Heart left ventricle (tissue), 13 donors: Measurements from ENCODE around the gene CLDN24.

Experiments used
- POLR2A ChIP-seq, 2 donors: fragments of 450-650 bp; IDR thresholded peaks; one replicate each; pipeline ENCODE4 v1.6.1; 2017; ENCODE audit warnings: antibody characterized with exemption in 2 of 2, mild to moderate bottlenecking in 2 of 2, moderate library complexity in 2 of 2
- TF ChIP-seq, protein P1 (sequence below), 12 donors: fragments of 200-600 bp; sonication (generic) in 4 of 12; IDR thresholded peaks; one replicate each; pipeline versions ENCODE4 v1.5.0 to v1.8.0; 2018 to 2022; ENCODE audit warnings: antibody characterized with exemption in 12 of 12, mild to moderate bottlenecking in 5 of 12
- donor health status: ischemic (EF 13 %, LVEDD 7.1; RV severe dilation, severe dysfunction).
- donor health status: DM: no; HTN: yes; CAD: no.
- donor health status: DM: no; HTN: no; CAD: no.
- donor health status: ischemic (EF 25% LVEDD 6.9; RV normal size, moderate dysfunction).
- donor health status: ischemic (EF 25% LVEDD 5.7; RV mildly dilated, moderate dysfunction).
- donor health status: ischemic (EF 35%, LVEDD 5.7; RV mildly dilated, moderate dysfunction).
- donor health status: nonischemic (EF 11% LVEDD 7.7; RV severe dilation, severe dysfunction).
- donor health status: DM: yes; HTN: yes; CAD: no.
- donor health status: PGD.
- donor health status: ischemic (EF 29% LVEDD 5.4; RV normal size, mild dysfunction).
- donor health status: nonischemic (EF 23%, LVEDD 6.1; RV moderate dilation, normal function).

DNA sequence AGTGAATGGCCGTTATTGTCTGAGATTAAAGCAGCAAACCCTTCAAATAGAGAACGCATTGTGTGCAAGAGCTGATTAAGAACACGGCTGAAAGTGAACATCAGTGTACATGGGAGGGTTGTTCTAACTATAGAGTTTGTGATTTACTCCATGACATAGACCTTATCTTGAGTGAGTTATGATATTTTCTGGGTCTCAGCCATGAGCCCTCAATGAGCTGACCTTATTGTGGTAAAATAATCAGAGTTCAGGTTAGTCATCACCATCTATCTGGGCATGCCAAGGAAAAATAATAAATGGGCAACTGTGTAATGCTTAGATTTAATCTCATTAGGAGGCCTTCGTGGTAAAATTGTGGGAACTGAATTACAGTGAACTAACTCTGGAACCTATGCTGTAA, 33.2 kb upstream of the CLDN24 start:
- no peak for TF ChIP-seq POLR2A (IDR thresholded peaks at IDR 0.05)
- TF ChIP-seq, protein P1, sequence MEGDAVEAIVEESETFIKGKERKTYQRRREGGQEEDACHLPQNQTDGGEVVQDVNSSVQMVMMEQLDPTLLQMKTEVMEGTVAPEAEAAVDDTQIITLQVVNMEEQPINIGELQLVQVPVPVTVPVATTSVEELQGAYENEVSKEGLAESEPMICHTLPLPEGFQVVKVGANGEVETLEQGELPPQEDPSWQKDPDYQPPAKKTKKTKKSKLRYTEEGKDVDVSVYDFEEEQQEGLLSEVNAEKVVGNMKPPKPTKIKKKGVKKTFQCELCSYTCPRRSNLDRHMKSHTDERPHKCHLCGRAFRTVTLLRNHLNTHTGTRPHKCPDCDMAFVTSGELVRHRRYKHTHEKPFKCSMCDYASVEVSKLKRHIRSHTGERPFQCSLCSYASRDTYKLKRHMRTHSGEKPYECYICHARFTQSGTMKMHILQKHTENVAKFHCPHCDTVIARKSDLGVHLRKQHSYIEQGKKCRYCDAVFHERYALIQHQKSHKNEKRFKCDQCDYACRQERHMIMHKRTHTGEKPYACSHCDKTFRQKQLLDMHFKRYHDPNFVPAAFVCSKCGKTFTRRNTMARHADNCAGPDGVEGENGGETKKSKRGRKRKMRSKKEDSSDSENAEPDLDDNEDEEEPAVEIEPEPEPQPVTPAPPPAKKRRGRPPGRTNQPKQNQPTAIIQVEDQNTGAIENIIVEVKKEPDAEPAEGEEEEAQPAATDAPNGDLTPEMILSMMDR (IDR thresholded peaks at IDR 0.05): no peak
